Measurements from ENCODE around the gene CD46.

CD46 gene

DNA sequence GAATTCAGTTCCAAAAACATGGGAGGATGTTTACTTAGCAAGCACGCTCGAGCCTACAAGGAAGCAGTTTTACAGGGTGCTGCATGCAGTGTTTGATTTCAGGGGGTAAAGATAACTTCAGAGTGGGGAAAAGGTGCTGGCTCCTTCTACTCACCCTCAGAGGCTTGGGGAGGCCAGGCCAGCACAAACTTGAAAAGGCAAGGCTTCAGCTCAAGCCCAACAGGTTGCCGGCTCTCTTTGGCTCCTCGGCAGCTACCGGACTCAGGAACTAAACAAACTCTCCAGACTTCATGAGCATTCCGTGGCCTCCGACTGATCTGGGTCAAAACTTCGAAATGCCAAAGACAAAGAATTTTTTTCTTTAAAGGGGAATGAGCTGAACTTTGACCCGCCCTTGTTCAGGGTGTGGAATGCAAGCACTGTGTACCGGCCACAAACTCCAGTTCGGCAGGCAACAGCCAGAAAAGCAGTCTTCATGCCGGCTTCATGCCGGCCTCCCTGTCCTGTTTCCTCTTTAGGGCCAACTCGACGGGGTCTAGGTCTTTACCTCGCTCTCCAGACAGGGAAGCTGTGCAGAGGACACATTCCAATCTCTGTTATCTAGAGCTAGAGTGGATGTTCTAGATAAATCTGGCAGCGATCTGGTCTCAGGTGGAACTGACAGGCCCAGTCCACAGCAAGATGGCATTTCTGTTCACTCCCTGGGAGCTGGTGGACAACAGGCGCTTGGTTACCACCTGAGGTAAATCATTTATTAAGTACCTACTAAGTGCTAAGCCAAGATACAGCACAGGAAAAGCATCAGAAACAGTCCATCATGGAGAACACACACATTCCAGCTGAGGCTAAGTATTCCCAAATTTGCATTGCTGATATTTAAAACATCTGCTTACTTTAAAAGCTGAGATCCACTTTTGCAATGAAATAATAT, 75.0 kb downstream of the CD46 start:
- TF ChIP-seq, protein P1, sequence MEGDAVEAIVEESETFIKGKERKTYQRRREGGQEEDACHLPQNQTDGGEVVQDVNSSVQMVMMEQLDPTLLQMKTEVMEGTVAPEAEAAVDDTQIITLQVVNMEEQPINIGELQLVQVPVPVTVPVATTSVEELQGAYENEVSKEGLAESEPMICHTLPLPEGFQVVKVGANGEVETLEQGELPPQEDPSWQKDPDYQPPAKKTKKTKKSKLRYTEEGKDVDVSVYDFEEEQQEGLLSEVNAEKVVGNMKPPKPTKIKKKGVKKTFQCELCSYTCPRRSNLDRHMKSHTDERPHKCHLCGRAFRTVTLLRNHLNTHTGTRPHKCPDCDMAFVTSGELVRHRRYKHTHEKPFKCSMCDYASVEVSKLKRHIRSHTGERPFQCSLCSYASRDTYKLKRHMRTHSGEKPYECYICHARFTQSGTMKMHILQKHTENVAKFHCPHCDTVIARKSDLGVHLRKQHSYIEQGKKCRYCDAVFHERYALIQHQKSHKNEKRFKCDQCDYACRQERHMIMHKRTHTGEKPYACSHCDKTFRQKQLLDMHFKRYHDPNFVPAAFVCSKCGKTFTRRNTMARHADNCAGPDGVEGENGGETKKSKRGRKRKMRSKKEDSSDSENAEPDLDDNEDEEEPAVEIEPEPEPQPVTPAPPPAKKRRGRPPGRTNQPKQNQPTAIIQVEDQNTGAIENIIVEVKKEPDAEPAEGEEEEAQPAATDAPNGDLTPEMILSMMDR (conservative IDR thresholded peaks at IDR 0.05), result no peak
- peak; percentile 57 for TF ChIP-seq ZFX (IDR thresholded peaks at IDR 0.05)
- H3K27ac ChIP-seq, result peak overlapping the region; percentile 99

DNA sequence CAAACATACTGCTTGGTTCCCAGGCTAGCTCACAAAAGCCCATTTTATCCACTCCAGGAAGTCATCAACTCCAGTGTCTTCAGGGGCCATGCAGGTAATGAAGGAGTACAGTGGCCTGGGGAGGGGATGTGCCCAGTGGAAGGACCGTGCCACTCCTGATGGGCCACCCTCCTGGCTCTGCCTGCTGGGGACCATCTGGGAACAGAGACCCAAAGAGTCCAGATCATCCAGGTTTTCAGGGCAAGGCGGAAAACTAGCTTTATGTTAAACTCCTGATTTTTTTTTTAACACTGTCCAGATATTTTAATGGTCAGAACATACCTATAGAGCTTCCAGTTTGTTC, 75.6 kb downstream of the CD46 start:
- H3K27ac ChIP-seq, result peak overlapping the region; percentile 99
- TF ChIP-seq, protein P1 (conservative IDR thresholded peaks at IDR 0.05), result no peak
- no peak for TF ChIP-seq ZFX (IDR thresholded peaks at IDR 0.05)

DNA sequence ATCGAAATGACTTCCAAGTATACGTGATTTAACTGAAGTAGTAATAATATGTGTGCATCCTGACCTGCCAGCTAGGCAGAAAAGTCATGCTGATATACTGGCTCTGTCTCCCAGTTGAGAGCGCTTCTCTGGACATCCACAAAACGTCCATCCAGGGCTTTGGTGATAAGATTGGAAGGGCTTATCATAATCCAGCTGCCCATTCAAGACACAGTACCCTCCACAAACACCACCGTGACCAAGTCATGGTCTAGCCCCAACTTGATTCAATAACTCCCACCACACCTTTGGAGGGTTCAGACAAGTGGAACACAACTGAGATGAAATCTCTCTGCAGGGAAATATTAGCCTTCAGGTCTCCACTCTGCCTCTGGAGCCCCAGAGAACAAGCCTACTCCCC, 76.2 kb downstream of the CD46 start:
- TF ChIP-seq, protein P1 (conservative IDR thresholded peaks at IDR 0.05), result no peak
- TF ChIP-seq ZFX (IDR thresholded peaks at IDR 0.05), result no peak
- H3K27ac ChIP-seq, result peak overlapping the region; percentile 99

DNA sequence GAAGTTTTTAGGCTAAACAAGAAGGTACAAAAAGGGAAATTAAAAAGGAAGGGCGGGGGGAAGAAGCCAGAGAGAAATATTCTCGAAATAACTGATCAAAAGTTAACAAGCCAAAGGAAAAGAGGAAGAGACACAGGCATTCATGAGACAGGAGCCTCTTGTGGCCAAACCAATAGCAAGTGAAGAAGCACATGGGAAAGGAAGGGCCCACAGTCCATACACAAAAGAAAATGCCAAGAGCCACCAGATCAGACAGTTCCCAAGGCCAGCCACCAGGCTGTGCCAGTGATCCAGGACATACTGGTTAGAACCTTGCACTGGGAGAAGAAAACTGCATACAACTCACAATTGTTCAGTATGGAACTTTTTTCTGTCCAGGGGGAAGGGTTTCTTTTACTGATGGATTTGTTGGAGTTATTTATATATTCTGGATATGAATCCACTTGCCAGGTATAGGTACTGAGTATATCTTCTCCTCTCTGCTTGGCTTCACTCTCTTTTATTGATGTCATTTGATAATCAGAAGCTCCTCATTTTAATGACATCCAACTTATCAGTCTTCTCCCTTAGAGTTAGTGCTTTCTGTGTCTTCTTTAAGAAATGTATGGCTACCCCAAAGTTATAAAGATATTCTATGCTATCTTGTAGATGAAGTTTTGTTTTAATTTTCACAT, 76.8 kb downstream of the CD46 start:
- TF ChIP-seq, protein P1 (conservative IDR thresholded peaks at IDR 0.05), result peak; percentile 86
- no peak for TF ChIP-seq ZFX (IDR thresholded peaks at IDR 0.05)
- H3K27ac ChIP-seq, result peak overlapping the region; percentile 99

DNA sequence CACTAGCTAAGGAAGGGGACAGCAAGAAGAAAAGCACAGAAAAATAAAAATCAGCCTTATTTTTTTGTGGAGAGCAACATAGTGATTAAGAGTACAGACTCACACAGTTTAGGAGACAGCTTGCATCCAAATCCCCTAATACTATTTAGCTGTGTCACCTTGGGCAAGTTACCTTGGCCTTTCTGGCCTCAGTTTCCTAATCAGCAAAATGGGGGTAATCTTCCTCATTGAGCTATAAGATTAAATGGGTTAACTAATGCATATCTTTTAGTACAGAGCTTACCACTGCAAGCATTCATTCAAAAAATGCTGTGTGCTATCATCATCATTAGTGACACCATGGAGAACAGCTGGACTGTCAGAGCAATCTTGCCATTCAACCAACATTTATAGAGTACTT, 77.7 kb downstream of the CD46 start:
- no peak overlapping the region for H3K27ac ChIP-seq
- no peak for TF ChIP-seq ZFX (IDR thresholded peaks at IDR 0.05)
- TF ChIP-seq, protein P1 (conservative IDR thresholded peaks at IDR 0.05), result no peak

DNA sequence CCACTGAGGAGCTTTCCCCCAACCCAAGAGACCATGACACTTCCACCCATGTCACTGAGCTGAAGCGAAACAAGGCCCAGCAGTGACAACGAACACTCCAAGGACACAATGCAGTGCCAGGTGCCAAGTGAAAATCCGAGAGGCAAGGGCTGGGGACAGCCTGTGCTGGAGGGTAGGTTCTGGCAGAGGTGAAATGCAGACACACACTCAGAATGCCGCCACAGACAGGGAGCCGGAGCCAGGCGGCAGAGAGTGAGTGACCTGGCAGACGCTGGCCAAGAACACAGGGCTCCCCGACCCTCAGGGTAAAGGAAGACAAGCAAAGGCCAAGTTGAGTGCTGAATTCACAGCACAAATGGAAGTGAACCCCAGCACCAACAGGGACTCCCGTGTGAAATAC, 78.9 kb downstream of the CD46 start:
- 0 out of 2 replicates have a peak overlapping the region, but pooled peaks have one; percentile 4 for H3K27ac ChIP-seq
- no peak for TF ChIP-seq ZFX (IDR thresholded peaks at IDR 0.05)
- TF ChIP-seq, protein P1 (conservative IDR thresholded peaks at IDR 0.05), result no peak
